Activated naive CD4-positive, alpha-beta T cell treated with Interleukin-2 at 50 U/mL for 16 hours (primary cell): ENCODE measurements around the gene CDCA4.
"Not testable (repeated sequence)": the region's sequence is repeated elsewhere in the genome, so short reads cannot be mapped to it uniquely, and the experiment has no call there.

ENCODE experiments used
- DNase-seq: peaks from one replicate; pipeline ENCODE4 v3.0.0-alpha.2; 2020

The CDCA4 gene

GRCh38 chr14:105032451-105032901 is 11.6 kb upstream of the CDCA4 start:
- not testable (repeated sequence) for DNase-seq

GRCh38 chr14:105030836-105031396 is 10.0 kb upstream of the CDCA4 start:
- no peak for DNase-seq

DNA sequence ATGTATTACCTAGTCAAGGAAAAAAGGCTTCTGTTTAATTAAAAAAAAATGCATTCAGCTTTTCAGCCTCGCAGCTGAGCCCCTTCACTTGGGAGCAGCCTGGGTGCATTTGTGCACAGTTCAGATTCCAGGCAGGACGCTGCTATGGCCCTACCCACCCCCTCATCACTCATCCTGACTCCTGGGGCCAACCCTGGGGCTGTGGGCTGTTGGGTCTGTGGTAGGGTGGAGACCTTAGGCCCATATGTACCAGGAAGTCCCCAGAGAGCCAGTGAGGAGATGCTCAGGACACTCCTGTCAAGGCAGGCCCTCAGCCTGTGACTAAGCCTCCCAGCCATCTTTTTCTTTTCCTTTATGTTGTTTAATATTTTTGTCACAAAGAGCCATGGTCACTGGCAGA is 9.3 kb upstream of the CDCA4 start:
- DNase-seq, result no peak

DNA sequence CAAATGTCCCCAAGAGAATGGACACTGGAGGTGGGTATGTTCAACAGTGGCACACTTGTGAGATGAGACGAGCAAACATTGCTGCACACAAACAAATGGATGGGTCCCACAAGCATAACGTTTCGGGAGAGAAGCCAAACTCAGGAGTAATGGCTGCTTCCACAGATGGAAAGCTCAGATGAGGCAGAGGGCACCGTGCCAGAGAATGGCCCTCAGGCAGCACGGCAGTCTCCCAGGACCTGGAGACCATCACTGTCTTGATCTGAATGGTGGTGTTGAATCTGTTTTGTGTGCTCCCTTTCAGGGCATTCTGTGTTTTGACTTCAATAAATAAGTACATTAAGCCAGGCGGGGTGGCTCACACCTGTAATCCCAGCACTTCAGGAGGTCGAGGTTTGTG is 8.5 kb upstream of the CDCA4 start:
- DNase-seq, result no peak

GRCh38 chr14:105028251-105028927 is 7.5 kb upstream of the CDCA4 start:
- no peak for DNase-seq

DNA sequence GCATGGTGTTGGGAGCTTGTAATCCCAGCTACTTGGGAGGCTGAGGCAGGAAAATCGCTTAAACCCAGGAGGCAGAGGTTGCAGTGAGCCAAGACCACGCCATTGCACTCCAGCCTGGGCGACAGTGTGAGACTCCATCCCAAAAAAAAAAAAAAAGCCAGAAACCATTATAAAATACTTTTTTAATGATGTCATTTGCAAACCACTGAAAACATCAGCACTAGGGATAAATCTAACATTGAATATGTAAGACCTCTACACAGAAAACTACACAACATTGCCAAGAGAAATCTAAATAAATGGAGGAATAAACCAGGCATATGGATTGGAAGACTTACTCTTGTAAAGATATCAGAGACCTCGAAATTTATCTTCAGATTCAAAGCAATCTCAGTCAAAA is 6.8 kb upstream of the CDCA4 start:
- DNase-seq, result not testable (repeated sequence)

GRCh38 chr14:105026802-105027563 is 6.1 kb upstream of the CDCA4 start:
- DNase-seq, result no peak

DNA sequence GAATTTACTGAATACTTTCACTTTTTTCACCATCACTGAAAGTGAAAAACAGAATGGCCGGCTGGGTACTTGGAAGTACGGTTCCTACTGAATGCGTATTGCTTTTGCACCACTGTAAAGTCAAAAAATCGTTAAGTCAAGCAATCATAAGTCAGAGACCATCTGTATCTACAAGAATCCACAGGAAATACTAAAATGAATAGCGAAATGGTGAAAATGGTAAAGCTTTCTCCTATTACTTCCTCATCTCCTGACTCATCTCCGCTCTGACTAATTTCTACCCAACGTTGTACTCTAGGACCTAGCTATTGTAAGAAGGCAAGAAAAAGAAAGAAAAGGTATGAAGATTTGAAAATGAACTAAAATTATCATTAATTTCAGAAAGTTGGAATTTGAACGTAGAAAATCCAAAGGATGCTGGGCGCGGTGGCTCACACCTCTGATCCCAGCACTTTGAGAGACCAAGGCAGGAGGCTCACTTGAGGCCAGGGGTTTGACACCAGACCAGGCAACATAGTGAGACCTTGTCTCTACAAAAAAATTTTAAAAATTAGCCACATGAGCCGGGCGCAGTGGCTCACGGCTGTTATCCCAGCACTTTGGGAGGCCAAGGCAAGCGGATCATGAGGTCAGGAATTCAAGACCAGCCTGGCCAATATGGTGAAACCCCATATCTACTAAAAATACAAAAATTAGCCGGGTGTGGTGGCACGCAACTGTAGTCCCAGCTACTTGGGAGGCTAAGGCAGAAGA is 5.3 kb upstream of the CDCA4 start:
- DNase-seq, result no peak

DNA sequence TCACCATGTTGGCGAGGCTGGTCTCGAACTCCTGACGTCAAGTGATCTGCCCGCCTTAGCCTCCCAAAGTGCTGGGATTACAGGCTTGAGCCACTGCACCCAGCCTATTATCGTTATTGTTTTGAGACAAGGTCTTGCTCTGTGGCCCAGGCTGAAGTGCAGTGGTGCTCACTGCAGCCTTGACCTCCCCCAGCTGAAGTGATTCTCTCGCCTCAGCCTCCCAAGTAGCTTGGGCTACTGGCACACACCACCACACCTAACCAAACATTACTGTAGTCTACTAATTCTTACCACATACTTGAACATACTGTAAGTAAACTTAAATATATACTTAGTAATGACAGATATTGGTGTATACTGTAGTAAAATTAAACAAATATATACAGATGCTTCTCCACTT is 4.5 kb upstream of the CDCA4 start:
- DNase-seq, result no peak

GRCh38 chr14:105023791-105024480 is 3.1 kb upstream of the CDCA4 start:
- DNase-seq, result no peak

DNA sequence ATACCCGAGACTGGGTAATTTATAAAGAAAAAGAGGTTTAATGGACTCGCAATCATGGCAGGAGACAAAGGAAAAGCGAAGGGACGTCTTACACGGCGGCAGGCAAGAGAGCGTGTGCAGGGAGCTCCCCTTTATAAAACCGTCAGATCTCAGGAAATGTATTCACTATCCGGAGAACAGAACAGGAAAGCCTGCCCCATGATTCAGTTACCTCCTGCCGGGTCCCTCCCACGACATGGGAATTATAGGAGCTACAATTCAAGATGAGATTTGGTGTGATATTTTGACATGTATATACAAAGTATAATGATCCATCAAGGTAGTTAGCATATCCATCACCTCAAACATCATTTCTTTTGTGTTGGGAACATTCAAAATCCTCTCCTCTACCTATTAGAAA is 2.3 kb upstream of the CDCA4 start:
- no peak for DNase-seq

DNA sequence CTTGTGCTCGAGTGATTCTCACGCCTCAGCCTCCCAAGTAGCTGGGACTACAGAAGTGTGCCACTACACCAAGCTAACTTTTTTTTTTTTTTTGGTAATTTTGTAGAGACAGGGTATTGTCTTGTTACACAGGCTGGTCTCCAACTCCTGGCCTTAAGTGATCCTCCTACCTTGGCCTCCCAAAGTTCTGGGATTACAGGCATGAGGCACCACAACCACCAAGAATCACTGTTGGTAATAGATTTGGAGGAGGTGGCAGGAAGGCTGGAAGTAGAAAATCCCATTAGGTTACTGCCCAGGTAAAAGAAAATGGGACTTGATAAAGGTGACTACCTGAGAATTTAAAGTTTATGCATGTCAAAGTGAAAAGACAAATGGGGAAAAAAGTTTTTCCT is 1.4 kb upstream of the CDCA4 start:
- DNase-seq, result no peak

GRCh38 chr14:105021656-105022275 is 883 bp upstream of the CDCA4 start:
- DNase-seq, result peak; percentile 50

DNA sequence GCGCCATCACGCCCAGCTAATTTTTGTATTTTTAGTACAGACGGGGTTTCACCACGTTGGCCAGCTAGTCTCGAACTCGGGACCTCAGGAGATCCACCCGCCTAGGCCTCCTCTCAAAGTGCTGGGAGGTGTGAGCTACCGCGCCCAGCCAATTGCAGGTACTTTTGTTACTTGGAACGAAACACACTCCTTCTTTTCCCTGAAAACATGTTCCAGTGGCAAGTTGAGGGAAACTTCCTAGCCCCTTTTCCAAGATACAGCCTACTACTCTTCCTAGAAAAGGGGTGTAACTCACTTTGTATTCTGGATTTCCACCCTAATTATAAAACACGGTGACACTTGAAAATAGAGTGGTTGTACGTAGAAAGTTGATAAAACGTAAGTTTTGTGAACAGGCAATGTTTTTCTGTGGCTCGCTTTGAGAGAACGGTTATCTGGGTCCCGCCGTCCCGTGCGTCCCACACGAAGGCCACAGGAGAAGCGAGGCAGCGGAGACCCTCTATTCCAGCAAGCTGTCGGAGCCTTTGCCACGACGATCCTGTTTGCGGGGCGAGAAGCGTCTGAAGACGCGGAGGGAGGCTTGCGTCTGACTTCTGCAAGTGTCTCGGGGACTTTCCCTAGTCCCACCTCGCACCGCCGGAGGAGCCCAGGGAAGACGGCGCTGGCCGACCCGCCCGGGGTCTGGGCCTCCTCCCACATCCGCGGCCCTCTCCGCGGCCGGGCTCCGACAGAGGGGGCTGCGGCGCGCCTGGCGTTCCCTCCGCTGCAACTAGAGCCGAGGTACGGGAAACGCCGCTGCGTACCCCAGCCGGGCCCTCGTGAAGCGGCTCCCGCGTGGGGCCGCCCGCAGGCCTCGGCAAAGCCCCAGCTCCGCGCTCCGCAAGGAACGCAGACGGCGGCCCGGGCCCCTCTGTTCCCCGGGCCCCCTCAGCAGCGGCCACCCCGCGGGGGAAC is 745 bp downstream of the CDCA4 start:
- peak; percentile 69 for DNase-seq

DNA sequence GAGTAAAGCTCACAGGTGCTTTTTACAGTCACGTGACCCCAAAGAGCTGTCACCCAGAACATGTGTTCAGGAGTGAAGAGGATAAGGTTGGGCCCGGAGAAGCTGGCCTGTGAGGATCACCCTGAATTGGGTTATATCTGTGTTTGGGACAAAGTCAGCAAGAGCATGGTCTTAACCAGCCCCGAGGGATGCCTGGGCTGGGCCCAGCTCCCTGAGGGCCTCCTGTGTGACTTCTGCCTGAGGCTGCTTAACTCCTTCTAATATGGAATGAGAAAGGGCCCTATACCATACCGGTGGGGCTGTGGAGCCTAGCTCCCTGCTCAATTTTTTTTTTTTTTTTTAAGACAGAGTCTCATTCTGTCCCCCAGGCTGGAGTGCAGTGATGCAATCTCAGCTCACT is 2.5 kb downstream of the CDCA4 start:
- DNase-seq, result no peak

DNA sequence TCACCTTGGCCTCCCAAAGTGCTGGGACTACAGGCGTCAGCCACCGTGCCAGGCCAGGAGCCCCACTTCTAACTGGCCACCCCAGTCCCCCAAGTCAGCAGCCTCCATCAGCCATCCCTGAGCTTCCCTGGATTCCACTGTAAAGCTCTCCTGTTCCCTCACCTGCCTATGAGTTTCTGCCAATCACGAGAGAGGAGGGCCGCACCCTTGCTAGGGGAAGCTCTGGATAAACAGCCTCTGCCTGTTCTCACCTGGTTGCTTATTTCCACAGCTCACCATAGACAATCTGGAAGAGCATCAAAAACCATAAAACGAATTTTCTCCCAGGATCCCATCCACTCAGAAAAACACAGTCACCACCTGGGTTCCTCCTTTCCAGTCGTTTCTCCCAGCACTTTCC is 5.0 kb downstream of the CDCA4 start:
- no peak for DNase-seq

DNA sequence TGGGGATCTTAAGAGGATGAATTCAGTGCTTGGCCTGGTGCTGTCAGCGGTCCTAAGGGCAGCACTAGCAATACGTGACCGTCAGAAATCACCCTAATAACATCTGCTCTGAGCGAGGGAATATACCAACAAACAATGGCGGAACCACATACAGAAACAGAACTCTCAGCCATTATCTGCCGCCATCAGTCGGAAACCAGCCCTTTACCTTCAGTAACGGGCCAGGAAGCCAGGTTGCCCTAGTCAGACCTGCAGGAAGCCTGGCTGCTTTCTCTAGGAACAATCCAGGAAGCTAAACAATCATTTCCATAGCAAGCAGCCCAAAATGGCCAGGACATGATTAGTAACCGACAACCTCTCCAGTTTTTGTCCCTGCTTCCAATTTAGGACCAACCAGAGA is 5.6 kb downstream of the CDCA4 start:
- DNase-seq, result no peak

- no peak for DNase-seq
Measured at GRCh38 chr14:105014631-105015030, 6.3 kb downstream of the CDCA4 start.

GRCh38 chr14:105014032-105014431 is 6.9 kb downstream of the CDCA4 start:
- no peak for DNase-seq

DNA sequence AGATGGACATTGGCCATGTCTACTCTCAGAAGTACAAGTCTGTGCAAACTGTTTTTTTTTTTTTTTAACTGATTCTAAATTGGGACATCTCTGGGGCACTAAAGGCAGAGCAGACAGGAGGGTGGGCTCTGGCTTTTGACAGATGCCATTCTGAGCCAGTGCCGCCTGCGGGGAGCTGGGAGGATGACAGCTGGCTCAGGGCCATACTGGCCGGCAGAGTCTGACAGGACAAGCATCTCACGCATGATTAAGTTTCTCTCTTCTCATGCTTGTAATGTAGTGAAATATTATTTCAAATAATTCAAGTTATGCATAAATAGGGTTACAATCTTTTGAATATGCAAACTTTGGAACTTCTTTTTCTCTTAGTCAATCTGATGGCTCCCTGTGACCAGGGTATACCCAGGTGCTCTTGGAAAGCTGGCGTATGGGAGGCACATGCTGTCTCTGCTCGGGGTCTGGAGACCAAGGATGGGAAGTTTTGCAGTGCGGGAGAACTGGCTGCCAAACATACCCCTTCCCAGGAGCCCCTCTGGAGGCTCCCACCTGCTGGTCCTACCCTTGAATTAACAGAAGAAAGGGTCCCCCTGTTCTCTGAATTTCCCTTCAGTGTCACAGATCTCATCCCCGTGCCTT is 7.6 kb downstream of the CDCA4 start:
- DNase-seq, result no peak
